Astrocyte of the cerebellum (primary cell): ENCODE data around the gene FGD2.
"Not testable (repeated sequence)": the region's sequence is repeated elsewhere in the genome, so short reads cannot be mapped to it uniquely, and the experiment has no call there.

Experiments
- DNase-seq: peaks from one replicate; pipeline ENCODE4 v3.0.0-alpha.2; 2011; ENCODE audit warnings: low read depth
- H3K4me3 ChIP-seq: 2 replicates; pipeline ENCODE4 v1.5.1; 2011; ENCODE audit warnings: mild to moderate bottlenecking, low read depth, low read length, moderate library complexity
- CTCF ChIP-seq: IDR thresholded peaks from 2 replicates; pipeline ENCODE4 v1.5.1; 2012; ENCODE audit warnings: low read length, low read depth, moderate library complexity, mild to moderate bottlenecking; ENCODE audit errors: missing control alignments
- in situ Hi-C: cut with HindIII; loops from 2 replicates; pipeline ENCODE4 v1.10.0; 2017; ENCODE audit warnings: low sequenced_read_pairs

Gene FGD2

GRCh38 chr6:37042150-37042549, 36.7 kb downstream of the FGD2 start:
- in situ Hi-C loops = no loop called here
- H3K4me3 ChIP-seq = no peak overlapping the region
- TF ChIP-seq CTCF = no peak
- no peak for DNase-seq

- in situ Hi-C loops = not testable (repeated sequence)
These were observed 37.6 kb downstream of the FGD2 start for GRCh38 chr6:37043091-37043490.

DNA sequence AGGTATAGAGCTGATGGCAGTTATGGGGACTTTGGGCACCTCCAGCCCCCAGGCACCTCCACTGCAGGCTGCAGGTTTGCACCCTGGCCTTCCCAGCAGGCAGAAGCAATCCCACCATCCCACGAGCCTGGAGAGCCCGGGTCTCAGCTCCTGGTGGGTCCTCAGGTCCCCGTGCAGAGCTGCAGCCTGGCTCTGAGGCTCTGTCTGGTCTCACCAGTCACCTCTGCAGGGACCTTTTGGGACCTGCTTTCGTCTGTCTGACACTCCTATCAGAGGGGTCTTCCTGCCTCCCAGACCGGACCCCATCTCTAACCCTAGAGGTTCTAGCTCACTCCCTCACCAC, 41.9 kb downstream of the FGD2 start:
- in situ Hi-C loops = no loop called here
- no peak overlapping the region for H3K4me3 ChIP-seq
- DNase-seq = no peak
- TF ChIP-seq CTCF = no peak

More at GRCh38 chr6:37043091-37043490, 37.6 kb downstream of the FGD2 start:
- not testable (repeated sequence) for DNase-seq, H3K4me3 ChIP-seq

GRCh38 chr6:37047689-37048402, 42.4 kb downstream of the FGD2 start:
- H3K4me3 ChIP-seq = no peak overlapping the region
- no peak for TF ChIP-seq CTCF
- DNase-seq = no peak
- in situ Hi-C loops = no loop called here

GRCh38 chr6:37048403-37048850, 43.0 kb downstream of the FGD2 start:
- in situ Hi-C loops = no loop called here
- no peak overlapping the region for H3K4me3 ChIP-seq
- TF ChIP-seq CTCF = no peak
- DNase-seq = no peak

DNA sequence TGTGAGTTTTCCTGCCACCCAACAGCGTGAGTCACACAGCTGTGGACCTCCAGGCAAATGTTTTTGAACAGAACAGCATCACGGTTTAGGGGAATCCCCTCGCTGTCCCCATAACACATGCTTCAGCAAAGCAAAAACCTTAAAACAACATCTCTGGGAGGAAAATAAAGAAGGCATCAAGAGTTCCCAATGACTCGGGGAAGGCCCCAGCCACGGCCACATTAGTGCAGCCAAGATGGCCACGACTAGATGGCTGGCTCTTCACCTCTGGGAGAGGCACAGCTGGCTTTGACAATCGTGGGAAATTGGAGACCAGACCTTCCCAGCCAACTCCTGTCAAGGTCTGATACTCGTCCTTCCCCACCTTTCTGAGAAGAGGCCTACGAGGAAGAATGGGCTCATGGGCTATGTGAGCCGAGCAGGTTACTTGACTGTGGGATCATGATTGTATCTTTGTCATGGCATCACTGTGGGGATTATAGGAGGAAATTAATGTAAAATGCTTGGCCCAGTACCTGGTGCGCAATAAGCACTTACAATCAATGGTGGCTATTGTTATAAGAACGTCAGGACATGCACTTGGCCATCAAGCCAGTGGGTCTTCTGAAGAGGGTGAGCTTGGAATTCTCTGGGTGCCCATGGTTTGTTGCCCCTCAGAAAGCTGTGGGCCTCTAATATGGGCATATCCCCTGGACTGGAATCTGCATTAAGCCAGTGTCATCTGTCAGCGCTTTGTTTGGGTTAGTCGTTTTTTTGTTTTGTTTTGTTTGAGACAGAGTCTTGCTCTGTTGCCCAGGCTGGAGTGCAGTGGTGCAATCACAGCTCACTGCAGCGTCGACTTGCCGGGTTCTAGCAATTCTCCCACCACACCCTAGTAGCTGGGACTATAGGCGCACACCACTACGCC, 43.6 kb downstream of the FGD2 start:
- in situ Hi-C loops = no loop called here
- no peak for TF ChIP-seq CTCF
- DNase-seq = peak; percentile 34
- H3K4me3 ChIP-seq = no peak overlapping the region

DNA sequence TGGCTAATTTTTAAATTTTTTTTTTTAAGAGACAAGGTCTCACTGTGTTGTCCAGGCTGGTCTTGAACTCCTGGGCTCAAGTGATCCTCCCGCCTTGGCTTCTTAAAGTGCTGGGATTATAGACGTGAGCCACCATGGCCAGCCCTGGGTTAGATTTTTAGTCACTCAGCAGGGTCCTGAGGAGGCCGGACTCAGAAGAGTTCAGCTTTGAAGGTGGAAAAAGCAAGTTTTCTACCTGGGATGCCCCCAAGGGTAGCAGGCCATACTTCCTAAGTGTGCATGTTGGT, 44.2 kb downstream of the FGD2 start:
- no peak overlapping the region for H3K4me3 ChIP-seq
- no peak for DNase-seq
- TF ChIP-seq CTCF = no peak
- in situ Hi-C loops = no loop called here
